Neutrophil (primary cell): ENCODE data around the gene ECHS1.

Experiments used
- H3K27ac ChIP-seq: fragments of 200-600 bp; sonication (generic); 2 replicates; pipeline ENCODE4 v1.5.1; 2016; ENCODE audit warnings: mild to moderate bottlenecking, moderate library complexity
- H3K27me3 ChIP-seq: fragments of 200-600 bp; sonication (generic); 2 replicates; pipeline ENCODE4 v1.6.0; 2016; ENCODE audit warnings: mild to moderate bottlenecking
- H3K36me3 ChIP-seq: fragments of 200-600 bp; sonication (generic); 2 replicates; pipeline ENCODE4 v1.5.1; 2017
- H3K4me1 ChIP-seq, 2 experiments: fragments of 200-600 bp in 1 of 2; sonication (generic) in 1 of 2; 1 replicate in 1 of 2; 2 replicates in 1 of 2; pipeline versions ENCODE4 v1.5.1 to v1.6.1; 2013 to 2016; ENCODE audit warnings: low read depth in 1 of 2, low read length in 1 of 2, mild to moderate bottlenecking in 1 of 2, moderate library complexity in 1 of 2; ENCODE audit not compliant: control insufficient read depth in 1 of 2, insufficient read depth in 1 of 2
- H3K4me3 ChIP-seq, 2 experiments: fragments of 200-600 bp in 1 of 2; sonication (generic) in 1 of 2; 1 replicate in 1 of 2; 2 replicates in 1 of 2; pipeline ENCODE4 v1.5.1; 2013 to 2016; ENCODE audit warnings: low read depth in 1 of 2, low read length in 1 of 2, mild to moderate bottlenecking in 1 of 2, moderate library complexity in 1 of 2
- H3K9me3 ChIP-seq: fragments of 200-600 bp; sonication (generic); 2 replicates; pipeline ENCODE4 v1.5.1; 2016
- CTCF ChIP-seq: fragments of 200-600 bp; sonication (generic); IDR thresholded peaks from 2 replicates; pipeline ENCODE4 v1.5.1; 2016; ENCODE audit warnings: antibody characterized with exemption

ECHS1 gene

GRCh38 chr10:133411523-133412380 lies 38.6 kb upstream of the ECHS1 start:
- H3K27me3 ChIP-seq, result no peaks in the 10 kb centered on the region
- H3K4me1 ChIP-seq, result no peaks in the 10 kb centered on the region
- no peak overlapping the region for H3K4me3 ChIP-seq
- peaks cover 3% of the 10 kb centered on the region for H3K36me3 ChIP-seq
- no peak overlapping the region for H3K27ac ChIP-seq
- H3K9me3 ChIP-seq, result no peaks in the 10 kb centered on the region
- no peak for TF ChIP-seq CTCF

- H3K27ac ChIP-seq, result no peak overlapping the region
- peaks cover 36% of the 10 kb centered on the region for H3K36me3 ChIP-seq
- no peak for TF ChIP-seq CTCF
- H3K4me3 ChIP-seq, result no peak overlapping the region
- H3K27me3 ChIP-seq, result no peaks in the 10 kb centered on the region
- H3K4me1 ChIP-seq, result no peaks in the 10 kb centered on the region
- no peaks in the 10 kb centered on the region for H3K9me3 ChIP-seq
Observed at GRCh38 chr10:133405844-133406527, 32.8 kb upstream of the ECHS1 start.

- Histone ChIP-seq H3K4me1 (no peaks in the 10 kb centered on the region), H3K4me3 (no peak overlapping the region), H3K36me3 (peaks cover 41% of the 10 kb centered on the region), H3K27me3 (no peaks in the 10 kb centered on the region), H3K9me3 (no peaks in the 10 kb centered on the region), H3K27ac (no peak overlapping the region)
- TF ChIP-seq CTCF, result no peak
Observed at GRCh38 chr10:133405272-133405671, 32.1 kb upstream of the ECHS1 start.

GRCh38 chr10:133403784-133404183 lies 30.6 kb upstream of the ECHS1 start:
- H3K36me3 ChIP-seq, result peaks cover 51% of the 10 kb centered on the region
- no peak overlapping the region for H3K4me3 ChIP-seq
- H3K9me3 ChIP-seq, result no peaks in the 10 kb centered on the region
- H3K27me3 ChIP-seq, result no peaks in the 10 kb centered on the region
- no peak for TF ChIP-seq CTCF
- H3K4me1 ChIP-seq, result no peaks in the 10 kb centered on the region
- H3K27ac ChIP-seq, result no peak overlapping the region

GRCh38 chr10:133403359-133403758 lies 30.2 kb upstream of the ECHS1 start:
- H3K9me3 ChIP-seq, result no peaks in the 10 kb centered on the region
- no peak for TF ChIP-seq CTCF
- H3K27ac ChIP-seq, result no peak overlapping the region
- H3K4me1 ChIP-seq, result no peaks in the 10 kb centered on the region
- peaks cover 52% of the 10 kb centered on the region for H3K36me3 ChIP-seq
- H3K4me3 ChIP-seq, result no peak overlapping the region
- H3K27me3 ChIP-seq, result no peaks in the 10 kb centered on the region
